OCI-LY3 (cell line): ENCODE results near the gene SELENOP.

Experiments
- H2AFZ ChIP-seq: fragments of 200-600, 300-600 bp; shearing (Covaris generic); 2 replicates; pipeline ENCODE4 v1.6.0; 2014; ENCODE audit warnings: antibody characterized with exemption, low read depth, low read length
- H3K27ac ChIP-seq: fragments of 200-600, 300-600 bp; sonication (generic); 2 replicates; pipeline ENCODE4 v1.5.1; 2014; ENCODE audit warnings: mild to moderate bottlenecking, low read length, moderate library complexity, mixed read lengths
- H3K27me3 ChIP-seq: fragments of 200-600, 300-600 bp; sonication (generic); 2 replicates; pipeline ENCODE4 v1.6.1; 2014; ENCODE audit warnings: low read depth, low read length, mixed read lengths
- H3K36me3 ChIP-seq: fragments of 200-600, 300-600 bp; sonication (generic); replicated peaks from 2 replicates; pipeline ENCODE3; 2014; ENCODE audit warnings: low read depth, low read length, mixed read lengths
- H3K4me1 ChIP-seq: fragments of 300-600, 200-600 bp; sonication (generic); 2 replicates; pipeline ENCODE4 v1.6.1; 2014; ENCODE audit warnings: low read length, mixed read lengths
- H3K4me2 ChIP-seq: fragments of 200-600, 300-600 bp; sonication (generic); 2 replicates; pipeline ENCODE4 v1.6.1; 2014; ENCODE audit warnings: low read length, mixed read lengths
- H3K4me3 ChIP-seq: fragments of 300-600, 200-600 bp; sonication (generic); 2 replicates; pipeline ENCODE4 v1.5.1; 2014; ENCODE audit warnings: antibody characterized with exemption, mild to moderate bottlenecking, low read length, moderate library complexity
- H3K79me2 ChIP-seq: fragments of 300-600, 200-600 bp; shearing (Covaris generic); 2 replicates; pipeline ENCODE4 v1.6.1; 2014; ENCODE audit warnings: mild to moderate bottlenecking, low read length, mixed read lengths
- H3K9ac ChIP-seq: fragments of 300-600, 200-600 bp; shearing (Covaris generic); 2 replicates; pipeline ENCODE4 v1.6.0; 2014; ENCODE audit warnings: mild to moderate bottlenecking, low read length, moderate library complexity
- H3K9me3 ChIP-seq: fragments of 200-600, 300-600 bp; shearing (Covaris generic); 2 replicates; pipeline ENCODE4 v1.6.1; 2014; ENCODE audit warnings: low read length, mixed read lengths; ENCODE audit not compliant: insufficient read depth
- H4K20me1 ChIP-seq: fragments of 200-600, 300-600 bp; sonication (generic); 2 replicates; pipeline ENCODE4 v1.6.1; 2016; ENCODE audit warnings: low read length, mixed read lengths; ENCODE audit not compliant: insufficient read depth
- EZH2phosphoT487 ChIP-seq: fragments of 200-600 bp; shearing (Covaris generic); IDR thresholded peaks from 2 replicates; pipeline ENCODE4 v1.6.1; 2018; ENCODE audit warnings: antibody characterized with exemption, mixed run types, low read depth
- TF ChIP-seq, protein P1 (sequence below): fragments of 200-600, 300-600 bp; sonication (generic); IDR thresholded peaks from 2 replicates; pipeline ENCODE4 v1.5.1; 2014; ENCODE audit warnings: antibody characterized with exemption, low read length, low read depth

The SELENOP gene

GRCh38 chr5:42760426-42760825 lies 51.3 kb downstream of the SELENOP start:
- Histone ChIP-seq H3K27ac (no peak overlapping the region), H3K4me3 (no peak overlapping the region), H3K9ac (no peak overlapping the region), H3K9me3 (no peaks in the 10 kb centered on the region), H3K36me3 (no peaks in the 10 kb centered on the region), H3K79me2 (no peaks in the 10 kb centered on the region), H2AFZ (no peak overlapping the region), H3K4me1 (no peaks in the 10 kb centered on the region), H4K20me1 (no peaks in the 10 kb centered on the region), H3K27me3 (no peaks in the 10 kb centered on the region), H3K4me2 (no peak overlapping the region)
- TF ChIP-seq, protein P1, sequence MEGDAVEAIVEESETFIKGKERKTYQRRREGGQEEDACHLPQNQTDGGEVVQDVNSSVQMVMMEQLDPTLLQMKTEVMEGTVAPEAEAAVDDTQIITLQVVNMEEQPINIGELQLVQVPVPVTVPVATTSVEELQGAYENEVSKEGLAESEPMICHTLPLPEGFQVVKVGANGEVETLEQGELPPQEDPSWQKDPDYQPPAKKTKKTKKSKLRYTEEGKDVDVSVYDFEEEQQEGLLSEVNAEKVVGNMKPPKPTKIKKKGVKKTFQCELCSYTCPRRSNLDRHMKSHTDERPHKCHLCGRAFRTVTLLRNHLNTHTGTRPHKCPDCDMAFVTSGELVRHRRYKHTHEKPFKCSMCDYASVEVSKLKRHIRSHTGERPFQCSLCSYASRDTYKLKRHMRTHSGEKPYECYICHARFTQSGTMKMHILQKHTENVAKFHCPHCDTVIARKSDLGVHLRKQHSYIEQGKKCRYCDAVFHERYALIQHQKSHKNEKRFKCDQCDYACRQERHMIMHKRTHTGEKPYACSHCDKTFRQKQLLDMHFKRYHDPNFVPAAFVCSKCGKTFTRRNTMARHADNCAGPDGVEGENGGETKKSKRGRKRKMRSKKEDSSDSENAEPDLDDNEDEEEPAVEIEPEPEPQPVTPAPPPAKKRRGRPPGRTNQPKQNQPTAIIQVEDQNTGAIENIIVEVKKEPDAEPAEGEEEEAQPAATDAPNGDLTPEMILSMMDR, result no peak
- TF ChIP-seq EZH2phosphoT487, result no peak

DNA sequence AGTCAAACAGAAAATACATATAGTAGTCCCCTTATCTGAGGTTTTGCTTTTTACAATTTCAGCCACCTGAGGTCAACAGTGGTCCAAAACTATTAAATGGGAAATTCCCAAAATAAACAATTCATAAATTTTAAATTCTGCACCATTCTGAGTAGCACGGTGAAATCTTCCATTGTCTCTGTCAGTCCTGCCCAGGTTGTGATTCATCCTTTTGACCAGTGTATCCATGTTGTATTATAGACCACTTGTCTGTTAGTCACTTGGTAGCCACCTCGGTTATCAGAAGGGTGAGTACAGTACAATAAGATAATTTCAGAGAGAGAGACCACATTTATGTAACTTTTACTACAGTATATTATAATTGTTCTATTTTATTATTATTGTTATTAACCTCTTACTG lies 52.2 kb downstream of the SELENOP start:
- Histone ChIP-seq H3K27me3 (no peaks in the 10 kb centered on the region), H3K9ac (no peak overlapping the region), H3K4me3 (no peak overlapping the region), H3K36me3 (no peaks in the 10 kb centered on the region), H3K9me3 (no peaks in the 10 kb centered on the region), H4K20me1 (no peaks in the 10 kb centered on the region), H3K4me1 (no peaks in the 10 kb centered on the region), H3K27ac (no peak overlapping the region), H3K79me2 (no peaks in the 10 kb centered on the region), H2AFZ (no peak overlapping the region), H3K4me2 (no peak overlapping the region)
- no peak for TF ChIP-seq EZH2phosphoT487
- TF ChIP-seq, protein P1, result no peak

GRCh38 chr5:42756606-42757601 lies 54.8 kb downstream of the SELENOP start, which contains the start of gene CCDC152:
Gene CCDC152, plus strand, starts transcription at chr5:42756818. Its CDS starts 2,304 bp downstream, at chr5:42759122.
- Histone ChIP-seq H3K4me1 (no peaks in the 10 kb centered on the region), H3K27ac (no peak within 1 kb of the TSS), H3K4me3 (no peak within 1 kb of the TSS), H3K9ac (no peak within 1 kb of the TSS), H3K79me2 (no peaks in the 10 kb centered on the region), H3K27me3 (no peaks in the 10 kb centered on the region), H2AFZ (no peak within 1 kb of the TSS), H3K9me3 (no peaks in the 10 kb centered on the region), H3K36me3 (no peaks in the 10 kb centered on the region), H3K4me2 (no peak within 1 kb of the TSS), H4K20me1 (no peaks in the 10 kb centered on the region)
- no peak for TF ChIP-seq EZH2phosphoT487
- TF ChIP-seq, protein P1, result no peak

DNA sequence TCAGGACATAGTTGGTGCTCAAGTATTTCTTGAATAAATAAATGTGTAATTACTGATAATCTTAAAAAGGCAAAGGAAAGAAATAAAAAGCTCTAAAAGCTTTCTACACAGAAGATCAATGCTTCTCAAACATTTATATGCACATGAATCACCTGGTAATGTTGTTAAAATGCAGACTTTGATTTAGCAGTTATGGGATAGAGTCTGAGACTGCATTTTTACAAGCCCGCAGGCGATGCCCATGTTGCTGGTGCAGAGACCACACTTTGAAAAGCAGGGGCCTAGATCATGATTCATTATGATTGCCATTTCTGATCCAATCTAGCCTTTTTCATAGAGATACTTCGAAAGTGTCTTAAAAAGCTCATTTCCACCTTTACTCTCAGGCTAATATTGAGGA lies 58.6 kb downstream of the SELENOP start:
- Histone ChIP-seq H3K27ac (no peak overlapping the region), H2AFZ (no peak overlapping the region), H3K9ac (no peak overlapping the region), H3K4me2 (no peak overlapping the region), H3K9me3 (no peaks in the 10 kb centered on the region), H3K4me1 (no peaks in the 10 kb centered on the region), H4K20me1 (no peaks in the 10 kb centered on the region), H3K27me3 (no peaks in the 10 kb centered on the region), H3K4me3 (no peak overlapping the region), H3K36me3 (no peaks in the 10 kb centered on the region), H3K79me2 (no peaks in the 10 kb centered on the region)
- TF ChIP-seq EZH2phosphoT487, result no peak
- TF ChIP-seq, protein P1, result no peak
